HCT116 (cell line): ENCODE data around the gene C1orf53.

ENCODE experiments used
- CTCF ChIP-seq, 3 experiments: fragments of 200-600 bp in 1 of 3; sonication (generic) in 1 of 3; IDR thresholded peaks in 2 of 3; conservative IDR thresholded peaks in 1 of 3; 2 replicates each; pipeline ENCODE4 v1.5.1; 2012 to 2017; ENCODE audit warnings: low read depth in 2 of 3, low read length in 2 of 3, antibody characterized with exemption in 1 of 3, borderline replicate concordance in 1 of 3, control low read depth in 1 of 3, mild to moderate bottlenecking in 1 of 3, mixed read lengths in 1 of 3, mixed run types in 1 of 3, moderate library complexity in 1 of 3; ENCODE audit not compliant: insufficient read depth in 1 of 3
- EZH2phosphoT487 ChIP-seq: fragments of 200-600 bp; IDR thresholded peaks from 2 replicates; pipeline ENCODE4 v1.6.1; 2018; ENCODE audit warnings: antibody characterized with exemption, borderline replicate concordance
- FOSL1 ChIP-seq: IDR thresholded peaks from 2 replicates; pipeline ENCODE4 v1.6.1; 2012; ENCODE audit warnings: low read depth
- REST ChIP-seq: IDR thresholded peaks from 2 replicates; pipeline ENCODE4 v1.6.1; 2012; ENCODE audit warnings: low read depth

- no peak for TF ChIP-seq EZH2phosphoT487
- TF ChIP-seq CTCF (IDR thresholded peaks at IDR 0.05 in 2 of 3, conservative IDR thresholded peaks at IDR 0.05 in 1 of 3; ENCODE audit: borderline replicate concordance in 1 of 3, insufficient read depth in 1 of 3, low read depth in 2 of 3, low read length in 2 of 3): no peak
- no peak for TF ChIP-seq FOSL1
- no peak for TF ChIP-seq REST
These were observed 7.9 kb downstream of the C1orf53 start for GRCh38 chr1:197910120-197910991.
